Neural cell (in vitro differentiated cells): ENCODE data around the gene UBE2E3. TPM values are rescaled to one million over a fixed set of nuclear protein-coding genes. Genes with fewer than 3 reads are reported as not detected.
"Not testable (repeated sequence)": the region's sequence is repeated elsewhere in the genome, so short reads cannot be mapped to it uniquely, and the experiment has no call there.

Experiments used
- H2AFZ ChIP-seq: fragments of 200-600, 300-800 bp; sonication (generic), shearing (Covaris generic); 2 replicates; pipeline ENCODE4 v1.6.0; 2014; ENCODE audit warnings: low read depth, mild to moderate bottlenecking, antibody characterized with exemption, low read length, moderate library complexity
- H3F3A ChIP-seq: fragments of 200-600 bp; shearing (Covaris generic); 2 replicates; pipeline ENCODE4 v1.6.1; 2016; ENCODE audit warnings: mild to moderate bottlenecking, moderate library complexity, mixed read lengths, antibody characterized with exemption, low read length; ENCODE audit not compliant: insufficient read depth, poor library complexity, severe bottlenecking
- H3K27ac ChIP-seq: fragments of 200-600, 300-800 bp; sonication (generic), shearing (Covaris generic); 2 replicates; pipeline ENCODE4 v1.5.1; 2014; ENCODE audit warnings: mild to moderate bottlenecking, low read length, moderate library complexity
- H3K27me3 ChIP-seq: fragments of 300-800, 200-600 bp; sonication (generic), shearing (Covaris generic); 2 replicates; pipeline ENCODE4 v1.6.0; 2014; ENCODE audit warnings: mild to moderate bottlenecking, low read depth, low read length, moderate library complexity; ENCODE audit not compliant: insufficient read depth
- H3K36me3 ChIP-seq: fragments of 300-800, 200-600 bp; sonication (generic), shearing (Covaris generic); 2 replicates; pipeline ENCODE4 v1.5.1; 2014; ENCODE audit warnings: mild to moderate bottlenecking, antibody characterized with exemption, low read length, moderate library complexity; ENCODE audit not compliant: insufficient read depth
- H3K4me2 ChIP-seq: fragments of 300-800, 200-600 bp; sonication (generic), shearing (Covaris generic); 2 replicates; pipeline ENCODE4 v1.6.0; 2014; ENCODE audit warnings: mild to moderate bottlenecking, low read length
- H3K4me3 ChIP-seq: fragments of 300-800, 200-600 bp; sonication (generic), shearing (Covaris generic); 2 replicates; pipeline ENCODE4 v1.5.1; 2014; ENCODE audit warnings: mild to moderate bottlenecking, low read length, moderate library complexity
- H3K79me2 ChIP-seq: fragments of 200-600 bp; shearing (Covaris generic); replicated peaks from 2 replicates; pipeline ENCODE4 v1.6.0; 2014; ENCODE audit warnings: mild to moderate bottlenecking, low read length, moderate library complexity; ENCODE audit not compliant: insufficient read depth
- H3K9ac ChIP-seq: fragments of 300-800, 200-600 bp; sonication (generic), shearing (Covaris generic); 2 replicates; pipeline ENCODE4 v1.6.1; 2016; ENCODE audit warnings: mild to moderate bottlenecking, low read length, mixed read lengths
- H3K9me2 ChIP-seq: fragments of 200-600 bp; shearing (Covaris generic); 2 replicates; pipeline ENCODE4 v1.6.1; 2016; ENCODE audit warnings: mild to moderate bottlenecking, low read length, mixed read lengths; ENCODE audit not compliant: insufficient read depth
- H3K9me3 ChIP-seq: fragments of 200-600, 300-800 bp; sonication (generic), shearing (Covaris generic); 2 replicates; pipeline ENCODE4 v1.6.1; 2016; ENCODE audit warnings: mild to moderate bottlenecking, mixed run types, low read length, moderate library complexity, mixed read lengths
- H4K20me1 ChIP-seq: fragments of 200-600 bp; shearing (Covaris generic); 2 replicates; pipeline ENCODE4 v1.6.1; 2016; ENCODE audit warnings: mild to moderate bottlenecking, mixed run types; ENCODE audit not compliant: insufficient read depth
- CTCF ChIP-seq: fragments of 450-650 bp; IDR thresholded peaks from 2 replicates; pipeline ENCODE4 v1.5.1; 2014; ENCODE audit warnings: antibody characterized with exemption, mild to moderate bottlenecking, moderate library complexity; ENCODE audit not compliant: poor library complexity, severe bottlenecking
- EP300 ChIP-seq: fragments of 450-650 bp; conservative IDR thresholded peaks from 2 replicates; pipeline ENCODE4 v1.6.1; 2014; ENCODE audit warnings: antibody characterized with exemption, mild to moderate bottlenecking, moderate library complexity; ENCODE audit not compliant: poor library complexity, severe bottlenecking
- EZH2 ChIP-seq: fragments of 200-600, 300-800 bp; shearing (Covaris generic), sonication (generic); IDR thresholded peaks from 2 replicates; pipeline ENCODE4 v1.6.1; 2014; ENCODE audit warnings: antibody characterized with exemption, low read length, borderline replicate concordance, mild to moderate bottlenecking; ENCODE audit not compliant: insufficient read depth, poor library complexity, severe bottlenecking
- MXI1 ChIP-seq: fragments of 450-650 bp; conservative IDR thresholded peaks from 2 replicates; pipeline ENCODE4 v1.6.1; 2014; ENCODE audit warnings: antibody characterized with exemption, mild to moderate bottlenecking; ENCODE audit not compliant: poor library complexity, severe bottlenecking
- POLR2AphosphoS5 ChIP-seq: IDR thresholded peaks from 2 replicates; pipeline ENCODE4 v1.6.1; 2012
- RAD21 ChIP-seq: fragments of 450-650 bp; conservative IDR thresholded peaks from 2 replicates; pipeline ENCODE4 v1.6.1; 2014; ENCODE audit warnings: antibody characterized with exemption, mild to moderate bottlenecking, moderate library complexity
- REST ChIP-seq: IDR thresholded peaks from 2 replicates; pipeline ENCODE4 v1.6.1; 2012; ENCODE audit warnings: borderline replicate concordance
- SMC3 ChIP-seq: fragments of 450-650 bp; conservative IDR thresholded peaks from 2 replicates; pipeline ENCODE4 v1.6.1; 2014; ENCODE audit warnings: antibody characterized with exemption, mild to moderate bottlenecking, moderate library complexity; ENCODE audit not compliant: poor library complexity
- TAF1 ChIP-seq: IDR thresholded peaks from 2 replicates; pipeline ENCODE4 v1.6.1; 2012; ENCODE audit warnings: low read depth
- polyA plus RNA-seq: library from polyadenylated mRNA; depleted of rRNA; stranded (reverse); fragments of >200 nt; gene quantifications from 2 replicates; pipeline ENCODE4 v1.2.3, GENCODE V29; 2014

The UBE2E3 gene
- polyA plus RNA-seq, 1 donor from 2014 or later: 337 TPM

GRCh38 chr2:181038796-181039195, 58.4 kb downstream of the UBE2E3 start:
- Histone ChIP-seq H2AFZ (no peak overlapping the region), H4K20me1 (no peaks in the 10 kb centered on the region), H3K79me2 (peaks cover 50% of the 10 kb centered on the region), H3K9ac (no peak overlapping the region), H3K9me2 (no peaks in the 10 kb centered on the region), H3K4me3 (no peak overlapping the region), H3K27ac (no peak overlapping the region), H3F3A (no peaks in the 10 kb centered on the region), H3K9me3 (no peaks in the 10 kb centered on the region), H3K4me2 (no peak overlapping the region), H3K27me3 (no peaks in the 10 kb centered on the region), H3K36me3 (no peaks in the 10 kb centered on the region)
- TF ChIP-seq TAF1: no peak
- no peak for TF ChIP-seq EZH2
- no peak for TF ChIP-seq RAD21
- no peak for TF ChIP-seq REST
- no peak for TF ChIP-seq POLR2AphosphoS5
- no peak for TF ChIP-seq EP300
- no peak for TF ChIP-seq SMC3
- TF ChIP-seq MXI1: no peak
- no peak for TF ChIP-seq CTCF

- peaks cover 50% of the 10 kb centered on the region for H3K79me2 ChIP-seq
- H3F3A ChIP-seq, H2AFZ ChIP-seq, H3K36me3 ChIP-seq, H3K27ac ChIP-seq, H3K9me3 ChIP-seq, H3K9me2 ChIP-seq, H3K27me3 ChIP-seq, H3K4me3 ChIP-seq, H4K20me1 ChIP-seq, H3K9ac ChIP-seq, H3K4me2 ChIP-seq: not testable (repeated sequence)
These were observed 60.4 kb downstream of the UBE2E3 start for GRCh38 chr2:181040839-181041238.

- Histone ChIP-seq H4K20me1 (no peaks in the 10 kb centered on the region), H3K9me3 (no peaks in the 10 kb centered on the region), H3K36me3 (no peaks in the 10 kb centered on the region), H2AFZ (no peak overlapping the region), H3K9me2 (no peaks in the 10 kb centered on the region), H3K27ac (no peak overlapping the region), H3K4me3 (no peak overlapping the region), H3K27me3 (no peaks in the 10 kb centered on the region), H3K9ac (no peak overlapping the region), H3F3A (no peaks in the 10 kb centered on the region), H3K4me2 (no peak overlapping the region), H3K79me2 (peaks cover 51% of the 10 kb centered on the region)
- TF ChIP-seq SMC3 (no peak), POLR2AphosphoS5 (no peak), EP300 (no peak), EZH2 (no peak), REST (no peak), MXI1 (no peak), RAD21 (no peak), CTCF (no peak), TAF1 (no peak)
These were observed 61.3 kb downstream of the UBE2E3 start for GRCh38 chr2:181041661-181042060.
